Ovary (tissue), 9 donors: ENCODE data around the gene TPRX1. TPM values are rescaled to one million over a fixed set of nuclear protein-coding genes. Genes with fewer than 3 reads are reported as not detected.

Experiments used
- DNase-seq, 5 donors: peaks; one replicate each; pipeline ENCODE4 v3.0.0-alpha.2; 2019 to 2020
- H3K27ac ChIP-seq, 2 donors: fragments of 200-600 bp; one replicate each; pipeline versions ENCODE4 v1.5.1 to v1.8.0; 2019 to 2022
- H3K27me3 ChIP-seq: fragments of 200-600 bp; one replicate; pipeline ENCODE4 v1.8.0; 2022
- H3K36me3 ChIP-seq: fragments of 200-600 bp; sonication (generic); one replicate; pipeline ENCODE4 v1.5.1; 2019
- H3K4me1 ChIP-seq: one replicate; pipeline ENCODE4 v1.8.1; 2013; ENCODE audit warnings: mild to moderate bottlenecking, moderate library complexity; ENCODE audit not compliant: insufficient read depth
- H3K4me3 ChIP-seq: fragments of 200-600 bp; sonication (generic); one replicate; pipeline ENCODE4 v1.5.1; 2017
- H3K9me3 ChIP-seq, 2 donors: fragments of 200-600 bp in 1 of 2; sonication (generic) in 1 of 2; one replicate each; pipeline versions ENCODE4 v1.5.1 to v1.8.1; 2013 to 2019; ENCODE audit warnings: mild to moderate bottlenecking in 1 of 2, moderate library complexity in 1 of 2
- CTCF ChIP-seq, 3 donors: fragments of 450-650 bp in 2 of 3; fragments of 200-600 bp in 1 of 3; IDR thresholded peaks; one replicate each; pipeline versions ENCODE4 v1.5.1 to v1.8.0; 2016 to 2022; ENCODE audit warnings: antibody characterized with exemption in 3 of 3, mild to moderate bottlenecking in 1 of 3
- EP300 ChIP-seq: sonication (generic); formaldehyde crosslinking; IDR thresholded peaks from one replicate; pipeline ENCODE4 v1.6.1; 2017; ENCODE audit warnings: antibody characterized with exemption
- POLR2A ChIP-seq: fragments of 450-650 bp; IDR thresholded peaks from one replicate; pipeline ENCODE4 v1.6.1; 2017; ENCODE audit warnings: antibody characterized with exemption, mild to moderate bottlenecking, moderate library complexity
- WGBS, 3 donors: extraction: QIAGEN DNeasy Blood & Tissue Kit in 1 of 3; methylation state at CpG; one replicate each; pipeline versions ENCODE4 v1.1.5 to v1.1.7; 2013 to 2017; 5-methylcytosine and 5-hydroxymethylcytosine counted together
- intact Hi-C, 4 donors: fragments of 100-400 bp; cut with DNase I; formaldehyde crosslinking; loops; one replicate each; pipeline versions ENCODE4 v1.11.0 to v1.15.1; 2022 to 2023
- polyA plus RNA-seq, 2 donors: library from polyadenylated mRNA; stranded (reverse); fragments of 200-250 nt in 1 of 2; fragments of 350-450 nt in 1 of 2; fragmentation: Illumina TruSeq in 1 of 2; extraction: RNeasy Lipid Tissue Mini Kit (QIAGEN cat#74804) in 1 of 2; gene quantifications; one replicate each; pipeline ENCODE4 v1.2.3, GENCODE V29; 2013 to 2014
- total RNA-seq, 7 donors: library from RNA; depleted of rRNA in 2 of 7; stranded (reverse); fragments of >200 nt in 2 of 7; fragmentation: NEBNext Ultra II Directional in 3 of 7; extraction: Animal tissue kit (Norgen Biotek cat#: 25700) in 3 of 7; gene quantifications; one replicate each; pipeline versions ENCODE4 v1.1.0 to v1.2.4, GENCODE V29; 2016 to 2023
- donor health status: DM: no; HTN: no; CAD: no; lungs with moderate emphysema.
- donor health status: DM: no; HTN: no; CAD: no.
- donor health status: Bipolar disorder and iron deficiency.
- donor health status: DM: yes; HTN: yes; CAD: no.
- donor health status: DM: no; HTN: no; CAD: no.
- donor health status: DM: yes; HTN: yes; CAD: no.

Gene TPRX1
- total and polyA plus RNA-seq, 9 donors = not detected

DNA sequence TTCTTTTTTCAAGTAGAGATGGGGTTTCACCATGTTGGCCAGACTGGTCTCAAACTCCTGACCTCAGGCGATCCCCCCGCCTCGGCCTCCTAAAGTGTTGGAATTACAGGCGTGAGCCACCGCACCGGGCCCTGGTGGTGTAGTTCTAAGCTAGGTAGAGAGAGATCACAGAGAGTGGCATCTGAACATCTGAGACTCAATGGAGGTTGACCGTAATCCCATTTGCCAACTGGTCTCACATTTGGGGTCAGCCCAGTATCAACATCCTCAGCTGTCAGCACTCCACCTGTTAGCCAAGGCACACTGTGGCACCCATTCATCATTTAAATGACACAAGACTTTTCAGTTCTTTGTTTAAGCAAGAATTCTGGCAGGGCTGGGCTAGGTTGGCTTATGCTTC lies 17.8 kb downstream of the TPRX1 start:
- Histone ChIP-seq H3K27ac (no peak overlapping the region), H3K27me3 (no peaks in the 10 kb centered on the region), H3K9me3 (no peaks in the 10 kb centered on the region), H3K4me1 (peaks cover 4% of the 10 kb centered on the region), H3K36me3 (no peaks in the 10 kb centered on the region), H3K4me3 (no peak overlapping the region)
- intact Hi-C loops = loop anchor here in 2 of 4 donors (5.0 to 10.0 kb wide), 3 partner anchors 72 to 262 kb away; partner anchors contain the start of gene EHD2 (in 2 of the 2)
- WGBS, 3 donors = 91 to 96% (median 92%) methylated on average over 7 of the region's 7 CpGs
- DNase-seq = no peak
- TF ChIP-seq POLR2A (no peak), CTCF (IDR thresholded peaks at IDR 0.05) (no peak), EP300 (no peak)

- WGBS, 3 donors = 24 to 25% (median 24%) methylated on average over 9 of the region's 9 CpGs
- Histone ChIP-seq H3K4me3 (no peak overlapping the region), H3K9me3 (no peaks in the 10 kb centered on the region), H3K4me1 (peaks cover 13% of the 10 kb centered on the region), H3K27me3 (no peaks in the 10 kb centered on the region), H3K36me3 (no peaks in the 10 kb centered on the region), H3K27ac (peak overlapping the region in 1 of 2 donors; percentile 17)
- intact Hi-C loops = loop anchor here in 1 of 4 donors (10.0 kb wide), 2 partner anchors 67 to 257 kb away; partner anchors contain the start of gene EHD2
- peak; percentile 47 to 77 (median 63) for DNase-seq
- TF ChIP-seq CTCF (IDR thresholded peaks at IDR 0.05) (no peak), EP300 (no peak)
Observed at GRCh38 chr19:47781590-47782262, 22.6 kb downstream of the TPRX1 start.

- H3K4me1 ChIP-seq = peaks cover 13% of the 10 kb centered on the region
- intact Hi-C loops = loop anchor here in 1 of 4 donors (10.0 kb wide), 2 partner anchors 65 to 255 kb away; partner anchors contain the start of gene EHD2
- H3K4me3 ChIP-seq = peak overlapping the region; percentile 94
- no peaks in the 10 kb centered on the region for H3K9me3 ChIP-seq
- TF ChIP-seq EP300 (no peak), POLR2A (no peak), CTCF (IDR thresholded peaks at IDR 0.05) (no peak)
- no peaks in the 10 kb centered on the region for H3K36me3 ChIP-seq
- 71 to 87% (median 75%) methylated on average over 9 of the region's 9 CpGs for WGBS, 3 donors
- no peak for DNase-seq
- H3K27me3 ChIP-seq = no peaks in the 10 kb centered on the region
- peak overlapping the region; percentile 88 to 98 for H3K27ac ChIP-seq
Observed at GRCh38 chr19:47780215-47780551, 24.2 kb downstream of the TPRX1 start.

GRCh38 chr19:47779524-47780214 lies 24.7 kb downstream of the TPRX1 start:
- H3K9me3 ChIP-seq = no peaks in the 10 kb centered on the region
- no peaks in the 10 kb centered on the region for H3K27me3 ChIP-seq
- H3K4me3 ChIP-seq = peak overlapping the region; percentile 94
- DNase-seq = peak; percentile 48 to 61 (median 54)
- intact Hi-C loops = loop anchor here in 2 of 4 donors (5.0 to 10.0 kb wide), 4 partner anchors 62 to 265 kb away; partner anchors contain the start of genes EHD2 (in 1 of the 2) and NAPA (in 1 of the 2)
- 29 to 51% (median 33%) methylated on average over 24 of the region's 24 CpGs for WGBS, 3 donors
- H3K27ac ChIP-seq = peak overlapping the region; percentile 88 to 98
- H3K4me1 ChIP-seq = peaks cover 13% of the 10 kb centered on the region
- TF ChIP-seq CTCF (IDR thresholded peaks at IDR 0.05) (no peak), POLR2A (no peak), EP300 (no peak)
- no peaks in the 10 kb centered on the region for H3K36me3 ChIP-seq
